ENCODE results near the gene MLX.
"Not testable (repeated sequence)": the region's sequence is repeated elsewhere in the genome, so short reads cannot be mapped to it uniquely, and the experiment has no call there.

The MLX gene

DNA sequence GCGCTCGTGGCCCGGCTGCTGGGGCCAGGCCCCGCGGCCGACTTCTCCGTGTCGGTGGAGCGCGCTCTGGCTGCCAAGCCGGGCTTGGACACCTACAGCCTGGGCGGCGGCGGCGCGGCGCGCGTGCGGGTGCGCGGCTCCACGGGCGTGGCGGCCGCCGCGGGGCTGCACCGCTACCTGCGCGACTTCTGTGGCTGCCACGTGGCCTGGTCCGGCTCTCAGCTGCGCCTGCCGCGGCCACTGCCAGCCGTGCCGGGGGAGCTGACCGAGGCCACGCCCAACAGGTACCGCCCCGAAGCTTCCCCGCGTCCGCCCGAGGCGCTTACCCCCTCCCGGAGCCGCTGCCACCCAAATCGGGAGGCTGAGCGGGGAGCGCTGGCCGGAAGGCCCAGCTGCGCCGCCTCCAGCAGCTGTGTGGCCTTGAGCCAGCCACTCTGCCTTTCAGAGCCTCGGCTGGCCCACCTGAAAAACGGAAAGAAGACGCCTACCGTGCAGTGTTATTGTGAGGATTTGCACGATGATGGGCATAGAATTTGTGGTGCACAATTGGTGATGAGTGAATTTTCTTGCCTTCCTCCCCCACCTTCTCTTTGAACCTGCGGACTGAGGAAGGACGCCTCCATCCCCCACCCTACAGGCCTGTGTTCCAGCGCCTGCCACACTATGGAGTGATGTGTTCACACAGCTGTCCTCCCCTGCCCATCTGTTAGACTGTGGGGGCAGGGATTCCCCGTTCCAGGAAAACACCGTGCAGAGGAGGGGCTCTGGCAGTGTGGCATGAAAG lies 30.3 kb upstream of the MLX start:
- DNase-seq = peak; percentile 65

- DNase-seq = no peak
Observed at GRCh38 chr17:42537156-42537805, 29.6 kb upstream of the MLX start.

GRCh38 chr17:42537826-42538451 lies 29.0 kb upstream of the MLX start:
- DNase-seq = no peak

- no peak for DNase-seq
Observed at GRCh38 chr17:42538482-42538881, 28.4 kb upstream of the MLX start.

- DNase-seq = not testable (repeated sequence)
Observed at GRCh38 chr17:42540558-42540957, 26.3 kb upstream of the MLX start.

- DNase-seq = no peak
Observed at GRCh38 chr17:42541041-42541833, 25.7 kb upstream of the MLX start.

- DNase-seq = no peak
Observed at GRCh38 chr17:42543190-42544079, 23.5 kb upstream of the MLX start.

GRCh38 chr17:42544874-42545283 lies 22.0 kb upstream of the MLX start:
- no peak for DNase-seq

DNA sequence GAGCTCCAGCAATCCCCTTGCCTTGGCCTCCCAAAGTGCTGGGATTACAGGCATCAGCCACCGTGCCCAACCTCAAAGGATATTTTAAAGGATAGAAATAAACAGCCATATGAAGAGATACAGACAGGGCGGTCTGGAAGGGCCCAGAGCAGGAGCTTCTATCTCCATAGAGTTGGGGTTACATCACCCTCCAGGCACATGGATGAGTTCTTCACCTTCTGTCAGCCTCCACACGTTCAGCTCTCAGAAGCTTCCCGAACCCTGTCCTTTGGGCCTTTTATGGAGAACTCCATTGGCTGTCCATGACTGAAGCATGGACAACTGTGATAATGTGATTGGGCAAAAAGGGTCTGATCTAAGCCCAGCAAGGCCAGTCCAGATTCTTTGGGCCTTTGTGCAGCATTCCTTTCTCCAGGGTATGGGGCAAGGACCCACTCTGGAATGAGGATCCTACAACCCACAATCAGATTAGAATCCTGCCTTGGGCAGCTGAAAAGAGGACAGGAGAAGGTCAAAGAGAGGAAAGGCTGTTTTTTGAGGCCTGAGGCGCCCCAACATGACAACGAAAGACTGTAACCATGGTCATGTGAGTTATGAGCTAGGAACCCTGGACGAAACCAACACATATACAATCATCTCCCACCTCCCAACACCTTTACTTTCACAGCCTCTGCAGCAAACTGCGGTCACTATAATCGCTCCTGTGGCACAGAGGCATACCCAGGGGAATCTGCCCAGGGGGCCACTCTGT lies 21.0 kb upstream of the MLX start:
- DNase-seq = not testable (repeated sequence)

DNA sequence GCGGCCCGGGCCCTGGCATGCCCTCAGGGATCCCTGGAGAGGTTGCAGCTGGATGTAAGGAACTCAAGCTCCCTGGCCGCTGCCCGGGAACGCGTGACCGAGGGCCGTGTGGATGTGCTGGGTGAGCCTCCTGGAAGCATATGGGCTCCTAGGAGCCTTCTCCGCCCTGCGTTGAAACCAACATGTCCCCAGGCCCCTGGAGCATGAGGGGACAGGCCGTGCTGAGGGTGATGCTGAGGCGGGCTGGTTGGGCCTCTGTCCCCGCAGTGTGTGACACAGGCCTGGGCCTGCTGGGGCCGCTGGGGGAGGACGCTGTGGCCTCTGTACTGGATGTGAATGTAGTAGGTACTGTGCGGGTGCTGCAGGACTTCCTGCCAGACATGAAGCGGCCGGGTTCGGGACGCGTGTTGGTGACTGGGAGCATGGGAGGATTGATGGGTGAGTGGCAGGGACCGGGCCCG lies 19.9 kb upstream of the MLX start:
- DNase-seq = no peak

DNA sequence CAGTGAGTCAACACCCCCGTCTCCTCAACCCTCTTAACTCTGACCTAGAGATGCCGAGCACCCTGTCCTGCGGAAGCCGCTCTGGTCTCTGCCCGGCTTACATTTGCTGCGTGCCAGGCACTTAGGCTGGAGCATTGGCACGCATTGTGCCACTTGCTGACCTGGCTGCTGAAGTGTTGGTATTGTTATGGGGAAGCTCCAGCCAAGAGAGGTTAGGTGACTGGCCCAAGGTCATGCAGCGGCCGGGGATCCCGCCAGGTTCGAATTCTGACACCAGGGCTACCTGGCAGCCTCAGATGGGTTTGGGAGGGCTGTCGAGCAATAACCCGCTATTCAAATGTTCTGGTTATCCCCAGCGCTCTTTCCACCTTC lies 19.2 kb upstream of the MLX start:
- no peak for DNase-seq

- DNase-seq = no peak
Observed at GRCh38 chr17:42548070-42548837, 18.6 kb upstream of the MLX start.

DNA sequence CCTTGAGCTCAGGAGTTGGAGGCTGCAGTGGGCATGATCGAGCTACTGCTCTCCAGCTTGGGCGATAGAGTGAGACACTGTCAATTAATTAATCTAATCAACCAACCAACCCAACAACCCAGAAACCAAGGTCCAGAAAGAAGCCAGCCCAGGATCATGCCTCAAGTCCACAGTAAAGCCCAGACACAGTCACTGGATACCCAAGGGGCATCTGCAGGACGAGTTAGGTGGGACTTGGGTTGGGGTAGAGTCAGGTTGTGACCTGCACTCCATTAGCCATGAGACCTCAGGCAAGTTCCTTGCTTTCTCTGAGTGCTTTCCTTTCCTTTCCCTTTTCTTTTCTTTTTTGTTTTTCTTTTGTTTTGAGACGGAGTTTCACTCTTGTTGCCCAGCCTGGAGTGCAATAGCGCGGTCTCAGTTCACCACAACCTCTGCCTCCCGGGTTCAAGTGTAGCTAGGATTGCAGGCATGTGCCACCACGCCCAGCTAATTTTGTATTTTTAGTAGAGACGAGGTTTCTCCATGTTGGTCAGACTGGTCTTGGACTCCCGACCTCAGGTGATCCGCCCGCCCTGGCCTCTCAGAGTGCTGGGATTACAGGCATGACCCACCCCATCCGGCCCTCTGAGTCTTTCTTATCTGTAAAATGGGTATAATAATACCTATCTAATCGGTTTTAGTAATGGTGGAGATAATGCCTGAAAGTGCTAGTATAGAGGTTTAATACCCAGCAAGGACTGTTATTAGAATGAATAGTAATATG lies 17.7 kb upstream of the MLX start:
- no peak for DNase-seq

DNA sequence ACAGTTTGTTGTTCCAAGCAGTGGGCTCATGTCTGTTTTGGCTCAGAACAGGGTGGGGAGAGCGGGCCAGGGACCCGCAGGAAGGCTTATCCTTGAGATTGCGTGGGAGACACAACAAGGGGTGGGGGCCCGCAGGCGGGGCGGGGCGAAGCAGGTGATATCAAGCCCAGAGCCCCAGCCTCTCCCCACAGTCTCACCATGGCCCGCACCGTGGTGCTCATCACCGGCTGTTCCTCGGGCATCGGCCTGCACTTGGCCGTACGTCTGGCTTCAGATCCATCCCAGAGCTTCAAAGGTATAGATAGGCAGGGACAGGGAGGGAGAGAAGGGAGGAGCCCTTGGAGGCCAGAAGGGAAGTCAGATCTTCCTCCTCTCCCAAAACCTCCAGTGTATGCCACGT lies 14.2 kb upstream of the MLX start, which contains the start of gene HSD17B1:
Gene HSD17B1, plus strand, starts transcription at position 188 of the 400 bp plus-strand sequence. Its CDS starts 11 bp downstream, at position 199.
- not testable (repeated sequence) for DNase-seq

DNA sequence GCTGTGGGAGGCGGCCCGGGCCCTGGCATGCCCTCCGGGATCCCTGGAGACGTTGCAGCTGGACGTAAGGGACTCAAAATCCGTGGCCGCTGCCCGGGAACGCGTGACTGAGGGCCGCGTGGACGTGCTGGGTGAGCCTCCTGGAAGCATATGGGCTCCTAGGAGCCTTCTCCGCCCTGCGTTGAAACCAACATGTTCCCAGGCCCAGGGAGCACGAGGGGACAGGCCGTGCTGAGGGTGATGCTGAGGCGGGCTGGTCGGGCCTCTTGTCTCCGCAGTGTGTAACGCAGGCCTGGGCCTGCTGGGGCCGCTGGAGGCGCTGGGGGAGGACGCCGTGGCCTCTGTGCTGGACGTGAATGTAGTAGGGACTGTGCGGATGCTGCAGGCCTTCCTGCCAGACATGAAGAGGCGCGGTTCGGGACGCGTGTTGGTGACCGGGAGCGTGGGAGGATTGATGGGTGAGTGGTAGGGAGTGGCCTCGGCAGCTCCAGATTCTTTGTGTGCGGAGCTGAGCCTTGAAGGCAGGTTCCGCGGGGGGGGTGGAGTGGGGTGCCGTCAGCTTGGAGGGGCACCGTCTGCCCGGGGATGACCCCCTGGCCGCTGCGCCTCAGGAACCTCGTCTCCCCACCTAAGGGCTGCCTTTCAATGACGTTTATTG lies 13.6 kb upstream of the MLX start:
- DNase-seq = no peak

GRCh38 chr17:42553866-42554249 lies 13.0 kb upstream of the MLX start:
- no peak for DNase-seq

GRCh38 chr17:42554250-42555121 lies 12.4 kb upstream of the MLX start:
- peak; percentile 86 for DNase-seq

DNA sequence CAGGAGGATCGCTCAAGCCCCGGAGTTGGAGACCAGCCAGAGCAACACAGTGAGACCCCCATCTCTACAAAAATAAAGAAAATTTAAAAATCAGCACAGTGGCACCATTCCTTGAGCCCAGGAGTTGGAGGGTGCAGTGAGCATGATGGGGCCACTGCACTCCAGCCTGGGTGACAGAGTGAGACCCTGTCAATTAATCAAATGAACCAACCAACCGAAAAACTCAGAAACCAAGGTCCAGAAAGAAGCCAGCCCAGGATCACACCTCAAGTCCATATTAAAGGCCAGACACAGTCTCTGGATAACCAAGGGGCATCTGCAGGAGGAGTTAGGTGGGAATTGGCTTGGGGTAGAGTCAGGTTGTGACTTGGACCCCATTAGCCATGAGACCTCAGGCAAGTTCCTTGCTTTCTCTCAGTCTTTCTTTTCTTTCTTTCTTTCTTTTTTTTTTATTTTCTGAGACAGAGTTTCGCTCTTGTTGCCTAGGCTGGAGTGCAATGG lies 11.7 kb upstream of the MLX start:
- DNase-seq = no peak
